GM12878 (cell line): ENCODE measurements around the gene POGZ.

ENCODE experiments used
- ATF2 ChIP-seq: IDR thresholded peaks from 2 replicates; pipeline ENCODE4 v1.6.1; 2012; ENCODE audit warnings: low read length, inconsistent platforms
- CTCF ChIP-seq, 3 experiments: IDR thresholded peaks in 2 of 3; conservative IDR thresholded peaks in 1 of 3; 2 replicates each; pipeline ENCODE4 v1.5.1; 2011; ENCODE audit warnings: low read depth in 3 of 3, low read length in 3 of 3, mild to moderate bottlenecking in 3 of 3, control low read depth in 2 of 3, moderate library complexity in 2 of 3, inconsistent platforms in 1 of 3, mixed read lengths in 1 of 3; ENCODE audit not compliant: control insufficient read depth in 2 of 3, insufficient read depth in 1 of 3; ENCODE audit errors: extremely low read depth in 1 of 3
- TCF12 ChIP-seq: IDR thresholded peaks from 2 replicates; pipeline ENCODE4 v1.6.1; 2011; ENCODE audit warnings: low read depth, mild to moderate bottlenecking, low read length

- TF ChIP-seq CTCF (IDR thresholded peaks at IDR 0.05 in 2 of 3, conservative IDR thresholded peaks at IDR 0.05 in 1 of 3; ENCODE audit: control insufficient read depth in 2 of 3, extremely low read depth in 1 of 3, insufficient read depth in 1 of 3, low read depth in 3 of 3, low read length in 3 of 3), result no peak
- TF ChIP-seq TCF12, result no peak
- TF ChIP-seq ATF2, result no peak
Measured at GRCh38 chr1:151356696-151357095, 102.6 kb downstream of the POGZ start.
